Raji (cell line): ENCODE results near the gene RPE.

ENCODE experiments used
- POLR2A ChIP-seq: IDR thresholded peaks from 2 replicates; pipeline ENCODE4 v1.6.1; 2011; ENCODE audit warnings: low read depth, low read length, control low read depth; ENCODE audit not compliant: insufficient read depth

The RPE gene

DNA sequence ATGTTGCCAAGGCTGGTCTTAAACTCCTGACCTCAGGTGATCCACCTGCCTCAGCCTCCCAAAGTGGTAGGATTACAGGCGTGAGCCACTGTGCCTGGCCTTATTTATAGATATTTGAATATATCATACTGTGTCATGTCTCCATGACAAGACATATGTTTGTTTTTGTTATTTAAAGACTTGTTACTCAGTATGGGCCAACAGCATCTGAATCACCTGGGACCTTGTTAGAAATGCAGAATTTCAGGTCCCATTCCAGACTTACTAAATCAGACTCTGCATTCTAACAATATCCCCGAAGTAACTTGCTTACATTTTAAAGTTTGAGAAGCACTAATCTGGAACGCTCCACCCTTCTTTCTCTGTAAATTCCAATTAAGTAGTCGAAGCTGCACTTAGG, 33.2 kb downstream of the RPE start:
- no peak for TF ChIP-seq POLR2A

DNA sequence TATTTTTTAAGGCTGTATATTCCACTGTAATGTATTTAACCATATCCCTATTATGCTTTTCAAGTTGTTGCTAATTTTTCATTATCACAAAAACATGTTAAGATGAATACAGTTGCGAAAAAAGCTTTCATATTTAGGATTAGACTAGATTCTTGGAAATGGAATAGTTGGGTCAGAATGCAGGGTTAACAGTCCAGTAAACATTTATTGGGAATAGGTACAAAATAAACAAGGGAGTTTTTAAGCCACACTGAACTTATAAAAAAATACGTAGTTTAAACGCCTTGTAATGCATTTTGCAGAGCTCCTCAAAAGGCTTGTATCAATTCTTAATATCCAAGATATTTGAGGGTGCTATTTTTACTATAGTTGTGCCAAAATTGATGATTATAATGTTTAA, 35.6 kb downstream of the RPE start:
- TF ChIP-seq POLR2A: no peak

DNA sequence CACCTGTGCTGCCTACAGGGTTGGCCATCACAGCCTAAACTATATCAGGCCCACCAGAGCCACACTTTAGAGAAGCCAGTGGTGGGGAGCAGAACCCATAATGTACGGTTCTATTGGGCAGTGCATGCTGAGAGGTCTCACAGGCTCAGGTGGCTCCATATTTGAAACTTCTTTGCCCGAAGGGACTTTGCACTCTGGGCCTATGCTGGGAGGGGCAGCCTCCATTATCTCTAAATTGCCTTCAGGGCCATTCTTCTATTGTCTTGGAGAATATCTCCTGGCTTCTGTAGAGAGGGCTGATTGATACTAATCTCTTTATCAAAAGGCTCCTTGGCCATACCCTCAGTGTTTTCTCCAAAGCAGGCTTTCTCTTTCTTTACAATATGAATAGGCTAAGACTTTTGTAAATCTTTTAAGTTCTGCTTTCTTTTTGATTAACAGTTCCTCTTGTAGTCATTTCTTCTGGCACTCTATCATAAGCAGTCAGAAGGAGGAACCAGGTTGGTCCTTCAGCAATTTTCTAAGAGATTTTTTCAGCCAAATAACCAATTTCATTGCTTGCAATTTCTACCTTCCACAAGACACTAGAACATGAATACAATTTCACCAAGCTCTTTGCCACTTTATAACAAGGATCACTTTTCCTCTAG, 44.5 kb downstream of the RPE start:
- no peak for TF ChIP-seq POLR2A

DNA sequence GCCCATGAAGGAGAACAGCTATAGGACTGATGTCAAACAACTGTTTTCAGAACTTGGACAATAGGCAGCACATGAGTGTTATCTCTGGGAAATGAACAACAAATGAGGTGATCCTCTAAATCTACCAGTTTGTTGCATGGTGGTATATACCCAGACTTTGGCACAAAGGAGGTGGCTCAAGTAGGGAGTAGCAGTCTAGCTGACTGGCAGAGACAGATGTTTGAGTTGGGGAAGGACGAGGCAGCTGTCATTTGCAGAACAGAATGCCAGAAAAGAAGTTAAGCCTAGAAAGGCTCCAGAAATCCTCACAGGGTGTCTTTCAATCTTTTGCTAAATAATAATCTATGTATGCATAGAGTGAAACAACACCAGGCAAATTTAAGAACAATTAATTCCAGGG, 47.4 kb downstream of the RPE start:
- TF ChIP-seq POLR2A: no peak

DNA sequence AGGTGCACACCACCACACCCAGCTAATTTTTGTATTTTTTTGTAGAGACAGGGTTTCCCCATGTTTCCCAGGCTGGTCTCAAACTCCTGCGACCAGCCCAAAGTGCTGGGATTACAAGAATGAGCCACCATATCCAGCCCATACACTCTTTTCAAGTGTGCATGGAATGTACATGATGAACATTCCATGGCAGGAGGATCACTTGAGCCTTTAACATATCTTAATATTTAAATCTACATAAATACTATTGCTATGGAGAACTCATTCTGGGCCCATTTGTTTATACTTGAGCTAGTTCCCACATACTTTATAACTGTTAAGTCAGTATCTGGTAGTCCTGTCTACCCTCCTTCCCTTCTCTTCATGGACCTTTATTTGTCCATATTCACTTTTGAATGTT, 48.4 kb downstream of the RPE start:
- TF ChIP-seq POLR2A: no peak

DNA sequence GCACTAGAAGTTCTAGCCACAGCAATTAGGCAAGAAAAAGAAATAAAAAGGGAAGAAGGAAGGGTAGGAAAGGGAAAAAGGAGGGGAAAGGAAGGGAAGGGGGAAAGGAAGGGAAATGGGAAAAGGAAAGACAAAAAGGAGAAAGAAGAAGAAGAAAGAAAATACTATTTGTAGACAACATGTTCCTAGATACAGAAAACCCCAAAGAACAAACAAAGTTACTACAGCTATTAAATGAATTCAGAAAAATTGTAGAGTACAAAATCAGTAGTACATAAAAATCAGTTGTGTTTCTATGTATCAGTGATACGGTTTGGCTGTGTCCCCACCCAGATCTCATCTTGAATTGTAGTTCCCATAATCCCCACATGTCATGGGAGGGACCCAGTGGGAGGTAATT, 52.3 kb downstream of the RPE start:
- no peak for TF ChIP-seq POLR2A

DNA sequence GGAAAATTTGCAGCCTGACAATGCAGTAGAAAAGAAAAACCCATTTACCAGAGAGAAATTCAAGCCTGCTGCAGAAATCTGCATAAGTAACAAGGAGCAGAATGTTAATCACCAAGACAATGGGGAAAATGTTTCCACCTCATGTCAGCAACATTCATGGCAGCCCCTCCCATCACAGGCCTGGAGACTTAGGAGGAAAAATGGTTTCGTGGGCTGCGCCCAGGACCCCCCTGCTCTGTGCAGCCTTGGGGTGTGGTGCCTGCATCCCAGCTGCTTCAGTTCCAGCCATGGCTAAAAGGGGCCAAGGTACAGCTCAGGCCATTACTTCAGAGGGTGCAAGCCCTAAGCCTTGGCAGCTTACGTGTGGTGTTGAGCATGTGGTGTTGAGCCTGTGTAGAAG, 53.4 kb downstream of the RPE start:
- TF ChIP-seq POLR2A: no peak

DNA sequence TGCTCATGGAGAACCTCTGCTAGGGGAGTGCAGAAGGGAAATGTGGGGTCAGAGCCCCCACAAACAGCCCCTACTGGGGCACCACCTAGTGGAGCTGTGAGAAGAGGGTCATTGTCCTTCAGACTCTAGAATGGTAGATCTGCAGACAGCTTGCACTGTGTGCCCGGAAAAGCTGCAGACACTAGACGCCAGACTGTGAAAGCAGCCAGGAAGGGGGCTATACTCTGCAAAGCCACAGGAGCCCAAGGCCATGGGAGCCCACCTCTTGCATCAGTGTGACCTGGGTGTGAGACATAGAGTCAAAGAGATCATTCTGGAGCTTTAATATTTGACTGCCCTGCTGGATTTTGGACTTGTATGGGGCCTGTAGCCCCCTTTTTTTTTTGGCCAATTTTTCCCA, 60.9 kb downstream of the RPE start:
- TF ChIP-seq POLR2A: no peak
